MCF 10A (cell line): ENCODE data around the gene SALL3. TPM values are rescaled to one million over a fixed set of nuclear protein-coding genes. Genes with fewer than 3 reads are reported as not detected.

Experiments
- BruUV-seq: library from RNA; stranded (reverse); fragments of 400-500 nt; replicated peaks from 2 replicates; lab custom pipeline; 2021; lab: Mats Ljungman, UMichigan
- CTCF ChIA-PET: fragments of 300-600 bp; sonication (Branson Sonifier 250); formaldehyde crosslinking; extraction: SDS; loops from one replicate; lab custom pipeline; 2021; ENCODE audit warnings: antibody characterized with exemption, inconsistent platforms; lab: Yijun Ruan, JAX
- POLR2A ChIA-PET: fragments of 300-600, 350-650 bp; sonication (Branson Sonifier 250); formaldehyde crosslinking; extraction: SDS; loops from one replicate; lab custom pipeline; 2020; ENCODE audit warnings: antibody characterized with exemption, inconsistent platforms; lab: Yijun Ruan, JAX
- DNase-seq: peaks from one replicate; pipeline ENCODE4 v3.0.0-alpha.2; 2018; ENCODE audit not compliant: unreplicated experiment
- H3K27ac Mint-ChIP-seq: one replicate; pipeline ENCODE4 v1.8.0; 2022; ENCODE audit warnings: mild to moderate bottlenecking, low read depth, mixed read lengths; ENCODE audit not compliant: unreplicated experiment
- H3K27me3 Mint-ChIP-seq: one replicate; pipeline ENCODE4 v1.8.0; 2022; ENCODE audit warnings: mixed read lengths; ENCODE audit not compliant: insufficient read depth, unreplicated experiment
- H3K36me3 Mint-ChIP-seq: one replicate; pipeline ENCODE4 v1.8.0; 2022; ENCODE audit warnings: mild to moderate bottlenecking, moderate library complexity, mixed read lengths; ENCODE audit not compliant: insufficient read depth, unreplicated experiment
- H3K4me1 Mint-ChIP-seq: one replicate; pipeline ENCODE4 v1.8.0; 2022; ENCODE audit warnings: mixed read lengths; ENCODE audit not compliant: insufficient read depth, unreplicated experiment
- H3K4me3 Mint-ChIP-seq: one replicate; pipeline ENCODE4 v1.8.0; 2022; ENCODE audit warnings: mild to moderate bottlenecking, moderate library complexity, mixed read lengths; ENCODE audit not compliant: unreplicated experiment
- H3K9me3 Mint-ChIP-seq: one replicate; pipeline ENCODE4 v1.8.0; 2022; ENCODE audit warnings: mixed read lengths; ENCODE audit not compliant: unreplicated experiment
- intact Hi-C: fragments of 100-400 bp; cut with micrococcal nuclease; formaldehyde crosslinking; loops from 2 replicates; pipeline ENCODE4 v1.14.1; 2022
- total RNA-seq: library from RNA; stranded (reverse); gene quantifications from 2 replicates; pipeline ENCODE4 v1.2.3, GENCODE V29; 2022
- TF ChIP-seq, protein P1 (sequence below): fragments of 200-600 bp; IDR thresholded peaks from one replicate; pipeline ENCODE4 v1.8.0; 2022; ENCODE audit warnings: antibody characterized with exemption, mild to moderate bottlenecking; ENCODE audit not compliant: unreplicated experiment

SALL3 gene
- total RNA-seq, 1 experiment from 2014 or later = not detected

- H3K36me3 Mint-ChIP-seq = no peaks in the 10 kb centered on the region
- ChIA-PET POLR2A (no interaction called here), CTCF (interaction anchor here (0.6 to 3.8 kb wide), 20 partner anchors 11 to 1533 kb away, joined by 3 to 18 read pairs (median 4); no protein-coding TSS in a partner anchor)
- H3K27ac Mint-ChIP-seq = no peak overlapping the region
- DNase-seq = peak; percentile 9
- no peak overlapping the region for H3K4me3 Mint-ChIP-seq
- H3K4me1 Mint-ChIP-seq = no peaks in the 10 kb centered on the region
- no TSS peak for BruUV-seq
- H3K9me3 Mint-ChIP-seq = no peaks in the 10 kb centered on the region
- TF ChIP-seq, protein P1, sequence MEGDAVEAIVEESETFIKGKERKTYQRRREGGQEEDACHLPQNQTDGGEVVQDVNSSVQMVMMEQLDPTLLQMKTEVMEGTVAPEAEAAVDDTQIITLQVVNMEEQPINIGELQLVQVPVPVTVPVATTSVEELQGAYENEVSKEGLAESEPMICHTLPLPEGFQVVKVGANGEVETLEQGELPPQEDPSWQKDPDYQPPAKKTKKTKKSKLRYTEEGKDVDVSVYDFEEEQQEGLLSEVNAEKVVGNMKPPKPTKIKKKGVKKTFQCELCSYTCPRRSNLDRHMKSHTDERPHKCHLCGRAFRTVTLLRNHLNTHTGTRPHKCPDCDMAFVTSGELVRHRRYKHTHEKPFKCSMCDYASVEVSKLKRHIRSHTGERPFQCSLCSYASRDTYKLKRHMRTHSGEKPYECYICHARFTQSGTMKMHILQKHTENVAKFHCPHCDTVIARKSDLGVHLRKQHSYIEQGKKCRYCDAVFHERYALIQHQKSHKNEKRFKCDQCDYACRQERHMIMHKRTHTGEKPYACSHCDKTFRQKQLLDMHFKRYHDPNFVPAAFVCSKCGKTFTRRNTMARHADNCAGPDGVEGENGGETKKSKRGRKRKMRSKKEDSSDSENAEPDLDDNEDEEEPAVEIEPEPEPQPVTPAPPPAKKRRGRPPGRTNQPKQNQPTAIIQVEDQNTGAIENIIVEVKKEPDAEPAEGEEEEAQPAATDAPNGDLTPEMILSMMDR = peak; percentile 41
- intact Hi-C loops = loop anchor here (2.0 to 5.0 kb wide), 3 partner anchors 216 to 1275 kb away; no protein-coding TSS in a partner anchor
- H3K27me3 Mint-ChIP-seq = no peaks in the 10 kb centered on the region
These were observed 6.4 kb downstream of the SALL3 start for GRCh38 chr18:78986018-78986481.

DNA sequence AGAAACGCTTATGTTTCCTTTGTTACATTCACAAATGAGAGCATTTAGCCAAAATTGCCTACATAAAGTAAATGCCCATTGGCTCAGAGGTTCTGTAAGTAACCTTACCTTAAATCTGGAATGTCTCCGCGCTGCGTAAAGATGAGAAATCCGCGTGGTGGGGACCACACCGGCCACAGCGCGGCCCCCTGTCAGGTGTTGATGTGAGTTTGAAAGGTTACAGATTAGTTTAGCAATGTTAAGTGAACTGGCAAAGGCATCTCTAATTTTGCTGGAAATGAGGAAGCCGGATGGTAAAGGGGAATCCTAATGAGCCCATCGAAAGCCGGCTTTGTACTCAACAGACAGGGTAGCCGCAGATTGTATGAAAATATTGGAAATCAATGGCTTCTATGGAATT is 11.8 kb downstream of the SALL3 start:
- CTCF ChIA-PET = no interaction called here
- H3K27ac Mint-ChIP-seq = no peak overlapping the region
- POLR2A ChIA-PET = no interaction called here

DNA sequence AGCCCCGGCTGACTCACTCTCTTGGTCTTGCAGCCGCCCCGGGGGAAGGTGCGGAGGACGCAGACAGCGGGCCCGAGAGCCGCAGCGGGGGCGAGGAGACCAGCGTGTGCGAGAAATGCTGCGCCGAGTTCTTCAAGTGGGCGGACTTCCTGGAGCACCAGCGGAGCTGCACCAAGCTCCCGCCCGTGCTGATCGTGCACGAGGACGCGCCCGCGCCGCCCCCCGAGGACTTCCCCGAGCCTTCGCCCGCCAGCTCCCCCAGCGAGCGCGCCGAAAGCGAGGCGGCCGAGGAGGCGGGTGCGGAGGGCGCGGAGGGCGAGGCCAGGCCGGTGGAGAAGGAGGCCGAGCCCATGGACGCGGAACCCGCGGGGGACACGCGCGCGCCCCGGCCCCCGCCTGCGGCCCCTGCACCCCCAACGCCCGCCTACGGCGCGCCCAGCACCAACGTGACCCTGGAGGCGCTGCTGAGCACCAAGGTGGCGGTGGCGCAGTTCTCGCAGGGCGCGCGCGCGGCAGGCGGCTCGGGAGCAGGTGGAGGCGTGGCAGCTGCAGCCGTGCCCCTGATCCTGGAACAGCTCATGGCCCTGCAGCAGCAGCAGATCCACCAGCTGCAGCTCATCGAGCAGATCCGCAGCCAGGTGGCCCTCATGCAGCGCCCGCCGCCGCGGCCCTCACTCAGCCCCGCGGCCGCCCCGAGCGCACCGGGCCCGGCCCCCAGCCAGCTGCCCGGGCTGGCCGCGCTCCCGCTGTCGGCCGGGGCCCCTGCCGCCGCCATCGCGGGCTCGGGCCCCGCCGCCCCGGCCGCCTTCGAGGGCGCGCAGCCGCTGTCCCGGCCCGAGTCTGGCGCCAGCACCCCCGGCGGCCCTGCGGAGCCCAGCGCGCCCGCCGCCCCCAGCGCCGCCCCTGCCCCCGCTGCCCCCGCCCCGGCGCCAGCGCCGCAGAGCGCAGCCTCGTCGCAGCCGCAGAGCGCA is 12.7 kb downstream of the SALL3 start:
- TF ChIP-seq, protein P1 = no peak
- no TSS peak for BruUV-seq
- ChIA-PET POLR2A (no interaction called here), CTCF (interaction anchor here (0.6 kb wide), 1 partner anchor 1568 kb away, joined by 5 read pairs; no protein-coding TSS in a partner anchor)
- Mint-ChIP-seq H3K27me3 (no peaks in the 10 kb centered on the region), H3K4me1 (no peaks in the 10 kb centered on the region), H3K9me3 (no peaks in the 10 kb centered on the region), H3K27ac (no peak overlapping the region), H3K36me3 (no peaks in the 10 kb centered on the region), H3K4me3 (no peak overlapping the region)
- intact Hi-C loops = no loop called here
- DNase-seq = no peak

More for the DNA sequence above, 11.8 kb downstream of the SALL3 start:
- TF ChIP-seq, protein P1 = no peak
- H3K4me3 Mint-ChIP-seq = no peak overlapping the region
- BruUV-seq = no TSS peak
- DNase-seq = no peak
- H3K27me3 Mint-ChIP-seq = no peaks in the 10 kb centered on the region
- H3K36me3 Mint-ChIP-seq = no peaks in the 10 kb centered on the region
- H3K9me3 Mint-ChIP-seq = no peaks in the 10 kb centered on the region
- no peaks in the 10 kb centered on the region for H3K4me1 Mint-ChIP-seq
- intact Hi-C loops = no loop called here
